ENCODE data around the gene ATP6V1F. TPM values are rescaled to one million over a fixed set of nuclear protein-coding genes. Genes with fewer than 3 reads are reported as not detected.

The ATP6V1F gene
- polyA plus RNA-seq, 3 donors: 327 to 593 (median 511) TPM

- Histone ChIP-seq H3K79me2 (ENCODE audit: insufficient read depth, low read length) (no peaks in the 10 kb centered on the region), H4K20me1 (ENCODE audit: insufficient read depth, low read length) (no peaks in the 10 kb centered on the region), H3K4me3 (replicated peaks in 1 of 3; ENCODE audit: low read depth in 2 of 3, low read length in 3 of 3) (peak overlapping the region; percentile 28 to 76 (median 41)), H3K9ac (ENCODE audit: insufficient read depth, low read length, poor library complexity, severe bottlenecking) (no peak overlapping the region), H3K9me3 (replicated peaks in 1 of 2; ENCODE audit: control insufficient read depth in 1 of 2, insufficient read depth in 1 of 2, low read length in 2 of 2) (no peaks in the 10 kb centered on the region), H3K4me1 (ENCODE audit: control insufficient read depth in 1 of 2, insufficient read depth in 2 of 2, low read length in 2 of 2) (peaks cover 17 to 27% of the 10 kb centered on the region in 2 donors), H3K27me3 (ENCODE audit: control insufficient read depth in 2 of 2, insufficient read depth in 2 of 2, low read length in 2 of 2) (peaks cover 13 to 49% of the 10 kb centered on the region in 2 donors), H3K36me3 (replicated peaks in 1 of 2; ENCODE audit: control insufficient read depth in 1 of 2, insufficient read depth in 2 of 2, low read length in 2 of 2) (no peaks in the 10 kb centered on the region), H2AFZ (ENCODE audit: insufficient read depth, low read depth, low read length, poor library complexity, severe bottlenecking) (peak overlapping the region; percentile 87), H3K27ac (ENCODE audit: low read depth in 1 of 2, low read length in 2 of 2) (no peak overlapping the region), H3K4me2 (replicated peaks; ENCODE audit: extremely low read depth, low read length, poor library complexity, severe bottlenecking) (peak overlapping the region; percentile 79)
- Mint-ChIP-seq H3K27ac (peak overlapping the region in 2 of 7 donors; percentile 37 to 54), H3K36me3 (peaks cover 4 to 15% of the 10 kb centered on the region in 2 donors), H3K4me1 (peaks cover 27% of the 10 kb centered on the region), H3K4me3 (peak overlapping the region; percentile 83 to 95), H3K9me3 (peaks cover 2 to 18% (median 9%) of the 10 kb centered on the region in 7 donors), H3K27me3 (ENCODE audit: low read depth in 3 of 3) (peaks cover 49 to 65% (median 52%) of the 10 kb centered on the region in 3 donors)
- no peak for TF ChIP-seq CTCF (IDR thresholded peaks at IDR 0.05)
- DNase-seq: no peak
- intact Hi-C loops (cut with micrococcal nuclease): no loop called here
- 2% methylated on average over 25 of the region's 34 CpGs for WGBS (ENCODE audit: insufficient coverage)
Observed at GRCh38 chr7:128915271-128915819, 52.7 kb downstream of the ATP6V1F start.

Other genes with a start within 250 kb of the ATP6V1F start
- 1 to 10 TPM in 1 of 3 donors, under 1 TPM in 1, not detected in 1; 0.02 to 1.8 TPM for gene GARIN1A, start 190.6 kb upstream of the ATP6V1F start, polyA plus RNA-seq
- gene CALU, start 123.5 kb upstream of the ATP6V1F start, polyA plus RNA-seq: 10 to 100 TPM; 13.8 to 44.0 (median 33.2) TPM
- gene OPN1SW, start 87.1 kb upstream of the ATP6V1F start, polyA plus RNA-seq: not detected
- 1 to 10 TPM in 1 of 3 donors, under 1 TPM in 1, not detected in 1; 0.26 to 2.6 TPM for gene CCDC136, start 70.9 kb upstream of the ATP6V1F start, polyA plus RNA-seq
- under 1 TPM in 1 of 3 donors, not detected in 2; 0.01 TPM for gene FLNC, start 32.5 kb upstream of the ATP6V1F start, polyA plus RNA-seq
- under 1 TPM in 2 of 3 donors, not detected in 1; 0.11 to 0.16 TPM for gene KCP, start 47.9 kb downstream of the ATP6V1F start, polyA plus RNA-seq
- 100 to 1,000 TPM; 130 to 170 (median 155) TPM for gene IRF5, start 75.1 kb downstream of the ATP6V1F start, polyA plus RNA-seq
- 10 to 100 TPM; 17.0 to 23.8 (median 19.7) TPM for gene TNPO3, start 192.3 kb downstream of the ATP6V1F start, polyA plus RNA-seq

All from CD14-positive monocyte (primary cell).